Measurements from ENCODE around the gene TMEM97. TPM values are rescaled to one million over a fixed set of nuclear protein-coding genes. Genes with fewer than 3 reads are reported as not detected.

The TMEM97 gene
- total and polyA plus RNA-seq, 2 experiments from 2014 or later: 101 to 216 TPM

GRCh38 chr17:28293994-28294393, 25.0 kb upstream of the TMEM97 start (continued):
- no peak for TF ChIP-seq CTCF (conservative IDR thresholded peaks at IDR 0.05; ENCODE audit: low read depth in 2 of 2)
- TF ChIP-seq EZH2phosphoT487 (IDR thresholded peaks at IDR 0.05; ENCODE audit: unreplicated experiment): no peak
- no peak for TF ChIP-seq ZNF462 (CRISPR knock-in tag; IDR thresholded peaks at IDR 0.05)
- no peak for TF ChIP-seq NANOG (IDR thresholded peaks at IDR 0.05; ENCODE audit: borderline replicate concordance)
- TF ChIP-seq POLR2AphosphoS5 (IDR thresholded peaks at IDR 0.05; ENCODE audit: low read depth): no peak

GRCh38 chr17:28295677-28296578, 23.1 kb upstream of the TMEM97 start:
- H3K4me3 ChIP-seq: no peak overlapping the region
- no peaks in the 10 kb centered on the region; the same call in 2 of the 3 replicates for H3K4me1 Mint-ChIP-seq
- ATAC-seq (no peak), DNase-seq (ENCODE audit: low spot score) (no peak)
- H3K36me3 ChIP-seq (ENCODE audit: insufficient read depth): no peaks in the 10 kb centered on the region
- H3K27ac ChIP-seq (ENCODE audit: low read depth): no peak overlapping the region
- no peaks in the 10 kb centered on the region for H3K36me3 Mint-ChIP-seq (ENCODE audit: low read depth)
- no peaks in the 10 kb centered on the region for H3F3A ChIP-seq (replicated peaks; ENCODE audit: low read depth)
- H3K27me3 Mint-ChIP-seq (ENCODE audit: insufficient read depth, low read depth, poor library complexity): peaks cover 4% of the 10 kb centered on the region
- no peaks in the 10 kb centered on the region for H4K20me1 ChIP-seq (replicated peaks; ENCODE audit: insufficient read depth)
- no peaks in the 10 kb centered on the region for H3K4me1 ChIP-seq (ENCODE audit: insufficient read depth)
- H3K27me3 ChIP-seq (ENCODE audit: insufficient read depth): no peaks in the 10 kb centered on the region
- H3K9me3 Mint-ChIP-seq: no peaks in the 10 kb centered on the region
- no peak overlapping the region for H2AFZ ChIP-seq
- no peak overlapping the region for H3K4me2 ChIP-seq
- H3K9me2 ChIP-seq (ENCODE audit: insufficient read depth): no peaks in the 10 kb centered on the region
- H3K4me3 Mint-ChIP-seq: no peak overlapping the region
- H3K79me2 ChIP-seq (replicated peaks; ENCODE audit: insufficient read depth): no peaks in the 10 kb centered on the region
- no peak overlapping the region for H3K27ac Mint-ChIP-seq
- TF ChIP-seq JUNB (IDR thresholded peaks at IDR 0.05; ENCODE audit: unreplicated experiment) (no peak), ZNF462 (CRISPR knock-in tag; IDR thresholded peaks at IDR 0.05) (no peak)

Measured in GM23338 (cell line).